ENCODE results near the gene FAM163A.

The FAM163A gene

GRCh38 chr1:179818743-179819173, 75.7 kb downstream of the FAM163A start:
- H3K27me3 ChIP-seq (ENCODE audit: insufficient read depth, low read depth, severe bottlenecking) = no peaks in the 10 kb centered on the region
- DNase-seq = no peak
- TF ChIP-seq CTCF (IDR thresholded peaks at IDR 0.05; ENCODE audit: low read depth, low read length) = no peak
- H3K27ac ChIP-seq = no peak overlapping the region
- H3K9me3 ChIP-seq (ENCODE audit: severe bottlenecking) = no peaks in the 10 kb centered on the region
- no peak overlapping the region for H3K4me3 ChIP-seq (ENCODE audit: low read depth, low read length)
- H3K36me3 ChIP-seq = no peaks in the 10 kb centered on the region

GRCh38 chr1:179820226-179820970, 77.3 kb downstream of the FAM163A start:
- Histone ChIP-seq H3K36me3 (no peaks in the 10 kb centered on the region), H3K27me3 (ENCODE audit: insufficient read depth, low read depth, severe bottlenecking) (no peaks in the 10 kb centered on the region), H3K27ac (no peak overlapping the region), H3K9me3 (ENCODE audit: severe bottlenecking) (no peaks in the 10 kb centered on the region), H3K4me3 (ENCODE audit: low read depth, low read length) (no peak overlapping the region)
- TF ChIP-seq CTCF (IDR thresholded peaks at IDR 0.05; ENCODE audit: low read depth, low read length) = no peak
- DNase-seq = no peak

GRCh38 chr1:179821524-179821923, 78.4 kb downstream of the FAM163A start:
- no peak overlapping the region for H3K27ac ChIP-seq
- no peak for DNase-seq
- no peaks in the 10 kb centered on the region for H3K9me3 ChIP-seq (ENCODE audit: severe bottlenecking)
- H3K4me3 ChIP-seq (ENCODE audit: low read depth, low read length) = no peak overlapping the region
- no peaks in the 10 kb centered on the region for H3K27me3 ChIP-seq (ENCODE audit: insufficient read depth, low read depth, severe bottlenecking)
- H3K36me3 ChIP-seq = no peaks in the 10 kb centered on the region
- TF ChIP-seq CTCF (IDR thresholded peaks at IDR 0.05; ENCODE audit: low read depth, low read length) = no peak

- H3K27me3 ChIP-seq (ENCODE audit: insufficient read depth, low read depth, severe bottlenecking) = no peaks in the 10 kb centered on the region
- DNase-seq = no peak
- no peak overlapping the region for H3K4me3 ChIP-seq (ENCODE audit: low read depth, low read length)
- no peaks in the 10 kb centered on the region for H3K36me3 ChIP-seq
- no peaks in the 10 kb centered on the region for H3K9me3 ChIP-seq (ENCODE audit: severe bottlenecking)
- no peak for TF ChIP-seq CTCF (IDR thresholded peaks at IDR 0.05; ENCODE audit: low read depth, low read length)
- no peak overlapping the region for H3K27ac ChIP-seq
Observed at GRCh38 chr1:179822065-179822464, 79.0 kb downstream of the FAM163A start.

- no peaks in the 10 kb centered on the region for H3K27me3 ChIP-seq (ENCODE audit: insufficient read depth, low read depth, severe bottlenecking)
- no peak overlapping the region for H3K27ac ChIP-seq
- TF ChIP-seq CTCF (IDR thresholded peaks at IDR 0.05; ENCODE audit: low read depth, low read length) = no peak
- DNase-seq = no peak
- no peak overlapping the region for H3K4me3 ChIP-seq (ENCODE audit: low read depth, low read length)
- no peaks in the 10 kb centered on the region for H3K9me3 ChIP-seq (ENCODE audit: severe bottlenecking)
- H3K36me3 ChIP-seq = no peaks in the 10 kb centered on the region
Observed at GRCh38 chr1:179823693-179824092, 80.6 kb downstream of the FAM163A start.

GRCh38 chr1:179824265-179824664, 81.2 kb downstream of the FAM163A start:
- TF ChIP-seq CTCF (IDR thresholded peaks at IDR 0.05; ENCODE audit: low read depth, low read length) = no peak
- Histone ChIP-seq H3K36me3 (no peaks in the 10 kb centered on the region), H3K9me3 (ENCODE audit: severe bottlenecking) (no peaks in the 10 kb centered on the region), H3K4me3 (ENCODE audit: low read depth, low read length) (no peak overlapping the region), H3K27ac (no peak overlapping the region), H3K27me3 (ENCODE audit: insufficient read depth, low read depth, severe bottlenecking) (no peaks in the 10 kb centered on the region)
- no peak for DNase-seq

Data from WERI-Rb-1 (cell line).